SK-N-MC (cell line): Measurements from ENCODE around the gene TMEM205.
"Not testable (repeated sequence)": the region's sequence is repeated elsewhere in the genome, so short reads cannot be mapped to it uniquely, and the experiment has no call there.

Experiments
- DNase-seq: peaks from one replicate; pipeline ENCODE4 v3.0.0-alpha.2; 2011; ENCODE audit warnings: low read depth, low spot score
- H3K27ac ChIP-seq: fragments of 200-600 bp; sonication (generic); 2 replicates; pipeline ENCODE4 v1.5.1; 2016; ENCODE audit warnings: mixed run types
- H3K36me3 ChIP-seq: fragments of 200-600 bp; sonication (generic); 2 replicates; pipeline ENCODE4 v1.6.1; 2017; ENCODE audit warnings: antibody characterized with exemption, low read length, mixed read lengths; ENCODE audit not compliant: insufficient read depth
- H3K4me3 ChIP-seq: fragments of 200-600 bp; sonication (generic); 2 replicates; pipeline ENCODE4 v1.5.1; 2016
- H3K9ac ChIP-seq: fragments of 200-600 bp; sonication (generic); 2 replicates; pipeline ENCODE4 v1.8.0; 2017; ENCODE audit warnings: mixed run types, mixed read lengths; ENCODE audit not compliant: insufficient read length
- H3K9me3 ChIP-seq: fragments of 200-600 bp; sonication (generic); 2 replicates; pipeline ENCODE4 v1.6.1; 2017; ENCODE audit warnings: low read depth, mild to moderate bottlenecking, antibody characterized with exemption, low read length, moderate library complexity, mixed read lengths
- EZH2 ChIP-seq: fragments of 200-600 bp; sonication (generic); IDR thresholded peaks from one replicate; pipeline ENCODE4 v1.6.1; 2017; ENCODE audit warnings: antibody characterized with exemption
- FOXP2 ChIP-seq: optimal IDR thresholded peaks from 2 replicates; pipeline ENCODE3; 2011; ENCODE audit warnings: mild to moderate bottlenecking, moderate library complexity; ENCODE audit not compliant: insufficient read depth; ENCODE audit errors: extremely low read length, control extremely low read depth
- POLR2AphosphoS5 ChIP-seq: IDR thresholded peaks from 2 replicates; pipeline ENCODE4 v1.6.1; 2012; ENCODE audit warnings: mild to moderate bottlenecking, low read depth, low read length, borderline replicate concordance

The TMEM205 gene

GRCh38 chr19:11363881-11364280, 17.8 kb upstream of the TMEM205 start:
- Histone ChIP-seq H3K9me3 (no peaks in the 10 kb centered on the region), H3K36me3 (no peaks in the 10 kb centered on the region), H3K27ac (no peak overlapping the region), H3K4me3 (no peak overlapping the region), H3K9ac (no peak overlapping the region)
- TF ChIP-seq EZH2 (no peak), FOXP2 (no peak), POLR2AphosphoS5 (no peak)
- DNase-seq: no peak

- Histone ChIP-seq H3K4me3 (no peak overlapping the region), H3K9me3 (no peaks in the 10 kb centered on the region), H3K27ac (no peak overlapping the region), H3K36me3 (no peaks in the 10 kb centered on the region), H3K9ac (no peak overlapping the region)
- DNase-seq: no peak
- TF ChIP-seq FOXP2: no peak
- no peak for TF ChIP-seq POLR2AphosphoS5
- no peak for TF ChIP-seq EZH2
Observed at GRCh38 chr19:11361771-11362731, 16.0 kb upstream of the TMEM205 start.

GRCh38 chr19:11361037-11361770, 15.1 kb upstream of the TMEM205 start:
- no peak overlapping the region for H3K27ac ChIP-seq
- H3K9ac ChIP-seq: no peak overlapping the region
- H3K9me3 ChIP-seq: no peaks in the 10 kb centered on the region
- DNase-seq: no peak
- H3K36me3 ChIP-seq: no peaks in the 10 kb centered on the region
- no peak overlapping the region for H3K4me3 ChIP-seq
- TF ChIP-seq EZH2 (no peak), POLR2AphosphoS5 (no peak), FOXP2 (no peak)

GRCh38 chr19:11359421-11359820, 13.4 kb upstream of the TMEM205 start:
- Histone ChIP-seq H3K4me3 (no peak overlapping the region), H3K27ac (no peak overlapping the region), H3K9ac (no peak overlapping the region), H3K9me3 (no peaks in the 10 kb centered on the region), H3K36me3 (no peaks in the 10 kb centered on the region)
- TF ChIP-seq EZH2: no peak
- TF ChIP-seq POLR2AphosphoS5: no peak
- no peak for TF ChIP-seq FOXP2
- DNase-seq: no peak

GRCh38 chr19:11356676-11357550, 10.8 kb upstream of the TMEM205 start:
- Histone ChIP-seq H3K27ac (no peak overlapping the region), H3K36me3 (no peaks in the 10 kb centered on the region), H3K9me3 (no peaks in the 10 kb centered on the region), H3K4me3 (no peak overlapping the region), H3K9ac (no peak overlapping the region)
- DNase-seq: no peak
- TF ChIP-seq POLR2AphosphoS5 (no peak), EZH2 (no peak), FOXP2 (no peak)

GRCh38 chr19:11356074-11356397, 10.0 kb upstream of the TMEM205 start:
- no peaks in the 10 kb centered on the region for H3K9me3 ChIP-seq
- H3K36me3 ChIP-seq: no peaks in the 10 kb centered on the region
- H3K27ac ChIP-seq: no peak overlapping the region
- H3K9ac ChIP-seq: no peak overlapping the region
- TF ChIP-seq POLR2AphosphoS5: no peak
- TF ChIP-seq EZH2: no peak
- TF ChIP-seq FOXP2: no peak
- H3K4me3 ChIP-seq: peak overlapping the region; percentile 84
- DNase-seq: no peak

- Histone ChIP-seq H3K9ac (peak within 1 kb of the TSS; percentile 71), H3K27ac (no peak within 1 kb of the TSS)
- TF ChIP-seq POLR2AphosphoS5: peak; percentile 72
- TF ChIP-seq EZH2: no peak
Observed at GRCh38 chr19:11355160-11356073, 9.3 kb upstream of the TMEM205 start, which contains the start of gene PLPPR2. PLPPR2 (plus strand) TSS chr19:11355432; CDS start chr19:11357674, 2,242 bp downstream.

GRCh38 chr19:11354102-11354501, 8.0 kb upstream of the TMEM205 start:
- not testable (repeated sequence) for H3K9ac ChIP-seq, H3K9me3 ChIP-seq, DNase-seq, H3K36me3 ChIP-seq, H3K4me3 ChIP-seq, H3K27ac ChIP-seq

More at GRCh38 chr19:11355160-11356073, 9.3 kb upstream of the TMEM205 start, which contains the start of gene PLPPR2:
- no peak for DNase-seq
- H3K9me3 ChIP-seq: no peaks in the 10 kb centered on the region
- H3K36me3 ChIP-seq: no peaks in the 10 kb centered on the region
- peak within 1 kb of the TSS; percentile 84 for H3K4me3 ChIP-seq
